NCI-H1694 treated with DMSO at 0.1 percent for 48 hours (cell line): ENCODE measurements around the gene APOA1.

Experiments used
- DNase-seq: peaks from one replicate; lab custom pipeline; 2025; lab: John Stamatoyannopoulos, UW

Gene APOA1

GRCh38 chr11:116837231-116838091 lies at the start of gene APOA1:
Gene APOA1, minus strand, starts transcription at chr11:116837622. Its CDS starts 235 bp downstream, at chr11:116837387.
- DNase-seq: no peak

- DNase-seq: no peak
Measured at GRCh38 chr11:116885951-116886655, 48.7 kb upstream of the APOA1 start.

- no peak for DNase-seq
Measured at GRCh38 chr11:116882386-116882785, 45.0 kb upstream of the APOA1 start.

- DNase-seq: no peak
Measured at GRCh38 chr11:116881143-116881542, 43.7 kb upstream of the APOA1 start.

- DNase-seq: no peak
Measured at GRCh38 chr11:116879800-116880625, 42.6 kb upstream of the APOA1 start.

GRCh38 chr11:116876656-116877055 lies 39.2 kb upstream of the APOA1 start:
- DNase-seq: no peak

- no peak for DNase-seq
Measured at GRCh38 chr11:116875194-116875593, 37.8 kb upstream of the APOA1 start.

GRCh38 chr11:116874251-116874650 lies 36.8 kb upstream of the APOA1 start:
- DNase-seq: no peak

GRCh38 chr11:116873381-116873780 lies 36.0 kb upstream of the APOA1 start:
- DNase-seq: no peak

GRCh38 chr11:116871248-116871647 lies 33.8 kb upstream of the APOA1 start:
- no peak for DNase-seq

- no peak for DNase-seq
Measured at GRCh38 chr11:116870054-116870453, 32.6 kb upstream of the APOA1 start.

GRCh38 chr11:116869610-116870009 lies 32.2 kb upstream of the APOA1 start:
- no peak for DNase-seq

GRCh38 chr11:116868066-116868465 lies 30.6 kb upstream of the APOA1 start:
- DNase-seq: no peak

- DNase-seq: no peak
Measured at GRCh38 chr11:116867619-116868018, 30.2 kb upstream of the APOA1 start.

GRCh38 chr11:116866804-116867455 lies 29.5 kb upstream of the APOA1 start:
- DNase-seq: no peak

- no peak for DNase-seq
Measured at GRCh38 chr11:116865696-116866095, 28.3 kb upstream of the APOA1 start.

- no peak for DNase-seq
Measured at GRCh38 chr11:116864531-116864930, 27.1 kb upstream of the APOA1 start.

- no peak for DNase-seq
Measured at GRCh38 chr11:116862951-116863350, 25.5 kb upstream of the APOA1 start.

- DNase-seq: no peak
Measured at GRCh38 chr11:116862185-116862584, 24.8 kb upstream of the APOA1 start.

- DNase-seq: no peak
Measured at GRCh38 chr11:116861539-116861938, 24.1 kb upstream of the APOA1 start.

- no peak for DNase-seq
Measured at GRCh38 chr11:116860303-116860702, 22.9 kb upstream of the APOA1 start.

- DNase-seq: no peak
Measured at GRCh38 chr11:116859175-116859574, 21.8 kb upstream of the APOA1 start.
